ENCODE data around the gene RMDN3.

DNA sequence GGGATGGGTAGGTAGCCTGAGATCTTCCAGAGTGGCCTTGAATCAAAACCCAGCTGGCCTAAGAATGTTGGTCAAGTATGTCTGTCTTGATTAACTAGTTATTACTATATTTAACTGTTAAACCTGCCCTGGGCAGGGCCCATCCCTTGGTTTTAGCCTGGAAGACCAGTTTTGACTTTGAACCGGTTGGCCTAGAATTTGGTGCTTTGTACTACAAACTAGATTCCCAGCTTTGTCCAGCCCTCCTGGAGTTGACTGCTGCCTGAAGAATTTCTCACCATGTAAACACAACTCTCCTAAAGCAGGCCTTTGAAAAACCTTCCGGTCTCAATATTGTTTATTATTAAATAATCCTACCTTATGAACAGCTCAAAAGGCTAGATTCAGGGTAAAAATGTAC is 30.8 kb upstream of the RMDN3 start:
- TF ChIP-seq, protein P1, sequence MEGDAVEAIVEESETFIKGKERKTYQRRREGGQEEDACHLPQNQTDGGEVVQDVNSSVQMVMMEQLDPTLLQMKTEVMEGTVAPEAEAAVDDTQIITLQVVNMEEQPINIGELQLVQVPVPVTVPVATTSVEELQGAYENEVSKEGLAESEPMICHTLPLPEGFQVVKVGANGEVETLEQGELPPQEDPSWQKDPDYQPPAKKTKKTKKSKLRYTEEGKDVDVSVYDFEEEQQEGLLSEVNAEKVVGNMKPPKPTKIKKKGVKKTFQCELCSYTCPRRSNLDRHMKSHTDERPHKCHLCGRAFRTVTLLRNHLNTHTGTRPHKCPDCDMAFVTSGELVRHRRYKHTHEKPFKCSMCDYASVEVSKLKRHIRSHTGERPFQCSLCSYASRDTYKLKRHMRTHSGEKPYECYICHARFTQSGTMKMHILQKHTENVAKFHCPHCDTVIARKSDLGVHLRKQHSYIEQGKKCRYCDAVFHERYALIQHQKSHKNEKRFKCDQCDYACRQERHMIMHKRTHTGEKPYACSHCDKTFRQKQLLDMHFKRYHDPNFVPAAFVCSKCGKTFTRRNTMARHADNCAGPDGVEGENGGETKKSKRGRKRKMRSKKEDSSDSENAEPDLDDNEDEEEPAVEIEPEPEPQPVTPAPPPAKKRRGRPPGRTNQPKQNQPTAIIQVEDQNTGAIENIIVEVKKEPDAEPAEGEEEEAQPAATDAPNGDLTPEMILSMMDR (IDR thresholded peaks at IDR 0.05): no peak
- TF ChIP-seq POLR2A (IDR thresholded peaks at IDR 0.05) (no peak), POLR2AphosphoS5 (IDR thresholded peaks at IDR 0.05) (no peak)
